T-helper 2 cell treated with Interferon-gamma antibody and Interleukin-4, amounts not matched to agents 5 μg/mL and 100 μg/mL, for 36 hours (primary cell): ENCODE results near the gene PSORS1C1.

Experiments used
- DNase-seq: peaks from one replicate; pipeline ENCODE4 v3.0.0; 2021; ENCODE audit warnings: low spot score
- H3K27ac Mint-ChIP-seq: one replicate; pipeline ENCODE4 v1.8.0; 2021; ENCODE audit warnings: mild to moderate bottlenecking, mixed read lengths
- H3K27me3 Mint-ChIP-seq: one replicate; pipeline ENCODE4 v1.8.0; 2021; ENCODE audit warnings: low read depth, mixed read lengths
- H3K36me3 Mint-ChIP-seq: one replicate; pipeline ENCODE4 v1.8.0; 2021; ENCODE audit warnings: low read depth, mixed read lengths
- H3K4me1 Mint-ChIP-seq: one replicate; pipeline ENCODE4 v1.8.0; 2021; ENCODE audit warnings: low read depth, mixed read lengths
- H3K4me3 Mint-ChIP-seq: one replicate; pipeline ENCODE4 v1.8.0; 2022; ENCODE audit warnings: mild to moderate bottlenecking, moderate library complexity, mixed read lengths
- H3K9me3 Mint-ChIP-seq: one replicate; pipeline ENCODE4 v1.8.0; 2021; ENCODE audit warnings: mixed read lengths

Gene PSORS1C1

GRCh38 chr6:31125586-31126363, 11.2 kb downstream of the PSORS1C1 start:
- Mint-ChIP-seq H3K4me1 (no peaks in the 10 kb centered on the region), H3K27me3 (peaks cover 17% of the 10 kb centered on the region), H3K36me3 (no peaks in the 10 kb centered on the region), H3K27ac (no peak overlapping the region), H3K9me3 (no peaks in the 10 kb centered on the region), H3K4me3 (no peak overlapping the region)
- DNase-seq: no peak

GRCh38 chr6:31126396-31127175, 12.0 kb downstream of the PSORS1C1 start:
- no peaks in the 10 kb centered on the region for H3K4me1 Mint-ChIP-seq
- no peaks in the 10 kb centered on the region for H3K9me3 Mint-ChIP-seq
- DNase-seq: no peak
- peaks cover 17% of the 10 kb centered on the region for H3K27me3 Mint-ChIP-seq
- H3K36me3 Mint-ChIP-seq: no peaks in the 10 kb centered on the region
- H3K27ac Mint-ChIP-seq: no peak overlapping the region
- H3K4me3 Mint-ChIP-seq: no peak overlapping the region

GRCh38 chr6:31128093-31128676, 13.6 kb downstream of the PSORS1C1 start:
- Mint-ChIP-seq H3K27ac (no peak overlapping the region), H3K4me1 (no peaks in the 10 kb centered on the region)

GRCh38 chr6:31129130-31129529, 14.5 kb downstream of the PSORS1C1 start:
- Mint-ChIP-seq H3K4me1 (no peaks in the 10 kb centered on the region), H3K9me3 (no peaks in the 10 kb centered on the region), H3K27me3 (peaks cover 17% of the 10 kb centered on the region), H3K4me3 (no peak overlapping the region), H3K27ac (no peak overlapping the region), H3K36me3 (no peaks in the 10 kb centered on the region)
- DNase-seq: no peak

More at GRCh38 chr6:31128093-31128676, 13.6 kb downstream of the PSORS1C1 start:
- Mint-ChIP-seq H3K4me3 (no peak overlapping the region), H3K9me3 (no peaks in the 10 kb centered on the region), H3K27me3 (peaks cover 17% of the 10 kb centered on the region), H3K36me3 (no peaks in the 10 kb centered on the region)
- DNase-seq: peak; percentile 36

- DNase-seq: no peak
- H3K36me3 Mint-ChIP-seq: no peaks in the 10 kb centered on the region
- H3K4me3 Mint-ChIP-seq: no peak overlapping the region
- no peaks in the 10 kb centered on the region for H3K4me1 Mint-ChIP-seq
- no peak overlapping the region for H3K27ac Mint-ChIP-seq
- H3K9me3 Mint-ChIP-seq: no peaks in the 10 kb centered on the region
- H3K27me3 Mint-ChIP-seq: peaks cover 17% of the 10 kb centered on the region
These were observed 16.2 kb downstream of the PSORS1C1 start for GRCh38 chr6:31130751-31131150.

GRCh38 chr6:31131595-31131994, 17.0 kb downstream of the PSORS1C1 start:
- Mint-ChIP-seq H3K27ac (no peak overlapping the region), H3K27me3 (peaks cover 17% of the 10 kb centered on the region), H3K4me1 (no peaks in the 10 kb centered on the region), H3K36me3 (no peaks in the 10 kb centered on the region), H3K9me3 (no peaks in the 10 kb centered on the region), H3K4me3 (no peak overlapping the region)
- no peak for DNase-seq

GRCh38 chr6:31132806-31133205, 18.2 kb downstream of the PSORS1C1 start:
- DNase-seq: no peak
- Mint-ChIP-seq H3K4me1 (peaks cover 3% of the 10 kb centered on the region), H3K36me3 (no peaks in the 10 kb centered on the region), H3K27me3 (peaks cover 19% of the 10 kb centered on the region), H3K9me3 (no peaks in the 10 kb centered on the region), H3K27ac (no peak overlapping the region), H3K4me3 (no peak overlapping the region)

- no peak overlapping the region for H3K27ac Mint-ChIP-seq
- no peaks in the 10 kb centered on the region for H3K36me3 Mint-ChIP-seq
- H3K9me3 Mint-ChIP-seq: no peaks in the 10 kb centered on the region
- H3K27me3 Mint-ChIP-seq: peaks cover 3% of the 10 kb centered on the region
- H3K4me1 Mint-ChIP-seq: peaks cover 3% of the 10 kb centered on the region
- H3K4me3 Mint-ChIP-seq: no peak overlapping the region
- no peak for DNase-seq
These were observed 21.1 kb downstream of the PSORS1C1 start for GRCh38 chr6:31135710-31136109.

GRCh38 chr6:31138982-31139381, 24.4 kb downstream of the PSORS1C1 start, which contains the start of gene PSORS1C2:
PSORS1C2 (minus strand) TSS chr6:31139066; CDS start chr6:31139026, 40 bp downstream.
- peaks cover 3% of the 10 kb centered on the region for H3K4me1 Mint-ChIP-seq
- H3K4me3 Mint-ChIP-seq: peak within 1 kb of the TSS; percentile 62
- DNase-seq: no peak
- H3K36me3 Mint-ChIP-seq: peaks cover 3% of the 10 kb centered on the region
- H3K9me3 Mint-ChIP-seq: no peaks in the 10 kb centered on the region
- H3K27ac Mint-ChIP-seq: no peak within 1 kb of the TSS
- H3K27me3 Mint-ChIP-seq: peaks cover 3% of the 10 kb centered on the region

- no peak overlapping the region for H3K27ac Mint-ChIP-seq
These were observed 25.0 kb downstream of the PSORS1C1 start for GRCh38 chr6:31139599-31139998.

GRCh38 chr6:31140643-31141042, 26.0 kb downstream of the PSORS1C1 start:
- H3K27me3 Mint-ChIP-seq: peaks cover 3% of the 10 kb centered on the region
- no peak for DNase-seq
- H3K4me1 Mint-ChIP-seq: peaks cover 3% of the 10 kb centered on the region
- no peak overlapping the region for H3K27ac Mint-ChIP-seq
- peaks cover 11% of the 10 kb centered on the region for H3K36me3 Mint-ChIP-seq
- no peaks in the 10 kb centered on the region for H3K9me3 Mint-ChIP-seq
- H3K4me3 Mint-ChIP-seq: no peak overlapping the region

More at GRCh38 chr6:31139599-31139998, 25.0 kb downstream of the PSORS1C1 start:
- H3K27me3 Mint-ChIP-seq: peaks cover 3% of the 10 kb centered on the region
- H3K4me3 Mint-ChIP-seq: no peak overlapping the region
- H3K9me3 Mint-ChIP-seq: no peaks in the 10 kb centered on the region
- peaks cover 3% of the 10 kb centered on the region for H3K36me3 Mint-ChIP-seq
- no peak for DNase-seq
- H3K4me1 Mint-ChIP-seq: peaks cover 3% of the 10 kb centered on the region

- no peak overlapping the region for H3K27ac Mint-ChIP-seq
- H3K27me3 Mint-ChIP-seq: peaks cover 3% of the 10 kb centered on the region
- H3K36me3 Mint-ChIP-seq: peaks cover 11% of the 10 kb centered on the region
- H3K4me3 Mint-ChIP-seq: no peak overlapping the region
- DNase-seq: no peak
- H3K4me1 Mint-ChIP-seq: peaks cover 3% of the 10 kb centered on the region
- H3K9me3 Mint-ChIP-seq: no peaks in the 10 kb centered on the region
These were observed 27.8 kb downstream of the PSORS1C1 start for GRCh38 chr6:31142361-31142761.

GRCh38 chr6:31143148-31143547, 28.5 kb downstream of the PSORS1C1 start:
- Mint-ChIP-seq H3K36me3 (peaks cover 11% of the 10 kb centered on the region), H3K27me3 (no peaks in the 10 kb centered on the region), H3K4me1 (no peaks in the 10 kb centered on the region), H3K9me3 (no peaks in the 10 kb centered on the region), H3K27ac (no peak overlapping the region), H3K4me3 (no peak overlapping the region)
- no peak for DNase-seq
